Left ventricle myocardium superior (tissue), 1 donor: ENCODE measurements around the gene BIN2. TPM values are rescaled to one million over a fixed set of nuclear protein-coding genes. Genes with fewer than 3 reads are reported as not detected.

Source experiments
- ATAC-seq: fragments of 200-7000 bp; cut with Tn5 transposase; one replicate; pipeline ENCODE4 v1.9.1; 2020; ENCODE audit warnings: mild to moderate bottlenecking, moderate library complexity
- DNase-seq: peaks from one replicate; pipeline ENCODE4 v3.0.0-alpha.2; 2020
- intact Hi-C: fragments of 100-400 bp; cut with micrococcal nuclease; formaldehyde crosslinking; loops from one replicate; pipeline ENCODE4 v1.11.0; 2022
- long read RNA-seq: library from polyadenylated mRNA; unstranded; transcript quantifications from one replicate; pipeline ENCODE4 v2.0.0, GENCODE V29; 2021
- total RNA-seq: library from RNA; stranded (reverse); fragmentation: NEBNext Ultra II Directional; extraction: Animal tissue kit (Norgen Biotek cat#: 25700); gene quantifications from one replicate; pipeline ENCODE4 v1.2.1, GENCODE V29; 2021
- donor health status: DM: no; HTN: yes; CAD: no; lungs with severe emphysema.

BIN2 gene
- 1.7 TPM for total RNA-seq
- long read RNA-seq, partial matches to known transcripts = 0 of 2 reads
- long read RNA-seq, other reads (novel, unspliced or antisense) = 1 of 2 reads

GRCh38 chr12:51323966-51324895 lies at the start of gene BIN2:
Gene BIN2, minus strand, starts transcription at chr12:51324174. Its CDS starts 72 bp downstream, at chr12:51324102.
- peak; percentile 77 for DNase-seq
- peak; percentile 71 for ATAC-seq
- intact Hi-C loops = no loop called here

- DNase-seq = no peak
- no peak for ATAC-seq
- intact Hi-C loops = no loop called here
Observed at GRCh38 chr12:51373187-51373586, 49.2 kb upstream of the BIN2 start.

GRCh38 chr12:51372021-51372420 lies 48.0 kb upstream of the BIN2 start:
- ATAC-seq (no peak), DNase-seq (no peak)
- intact Hi-C loops = no loop called here

GRCh38 chr12:51371295-51371953 lies 47.5 kb upstream of the BIN2 start:
- ATAC-seq = peak; percentile 92
- intact Hi-C loops = no loop called here
- no peak for DNase-seq

GRCh38 chr12:51370667-51371066 lies 46.7 kb upstream of the BIN2 start:
- DNase-seq (no peak), ATAC-seq (no peak)
- intact Hi-C loops = no loop called here

- ATAC-seq (no peak), DNase-seq (no peak)
- intact Hi-C loops = no loop called here
Observed at GRCh38 chr12:51369581-51369980, 45.6 kb upstream of the BIN2 start.

GRCh38 chr12:51368640-51369517 lies 44.9 kb upstream of the BIN2 start:
- ATAC-seq = peak; percentile 39
- DNase-seq = peak; percentile 47
- intact Hi-C loops = no loop called here

- intact Hi-C loops = no loop called here
- ATAC-seq = no peak
- DNase-seq = no peak
Observed at GRCh38 chr12:51365276-51365675, 41.3 kb upstream of the BIN2 start.

- ATAC-seq (no peak), DNase-seq (no peak)
- intact Hi-C loops = no loop called here
Observed at GRCh38 chr12:51364001-51364400, 40.0 kb upstream of the BIN2 start.

GRCh38 chr12:51362747-51363342 lies 38.9 kb upstream of the BIN2 start:
- ATAC-seq (no peak), DNase-seq (no peak)
- intact Hi-C loops = no loop called here

GRCh38 chr12:51362307-51362706 lies 38.3 kb upstream of the BIN2 start:
- DNase-seq = no peak
- no peak for ATAC-seq
- intact Hi-C loops = no loop called here

GRCh38 chr12:51361161-51362016 lies 37.4 kb upstream of the BIN2 start:
- DNase-seq (no peak), ATAC-seq (no peak)
- intact Hi-C loops = no loop called here

- intact Hi-C loops = no loop called here
- no peak for ATAC-seq
- no peak for DNase-seq
Observed at GRCh38 chr12:51360315-51360714, 36.3 kb upstream of the BIN2 start.

- DNase-seq (no peak), ATAC-seq (no peak)
- intact Hi-C loops = no loop called here
Observed at GRCh38 chr12:51359851-51360250, 35.9 kb upstream of the BIN2 start.

- ATAC-seq (no peak), DNase-seq (no peak)
- intact Hi-C loops = no loop called here
Observed at GRCh38 chr12:51358496-51358895, 34.5 kb upstream of the BIN2 start.

GRCh38 chr12:51357374-51358047 lies 33.5 kb upstream of the BIN2 start:
- ATAC-seq (no peak), DNase-seq (no peak)
- intact Hi-C loops = no loop called here

- intact Hi-C loops = no loop called here
- ATAC-seq = peak; percentile 55
- no peak for DNase-seq
Observed at GRCh38 chr12:51351913-51352532, 28.0 kb upstream of the BIN2 start.
